IPS-15b (cell line): ENCODE measurements around the gene CCP110.

Experiments
- H3K27me3 ChIP-seq: one replicate; pipeline ENCODE4 v1.6.1; 2013; ENCODE audit warnings: low read length; ENCODE audit not compliant: control insufficient read depth, insufficient read depth
- H3K36me3 ChIP-seq: one replicate; pipeline ENCODE4 v1.6.1; 2013; ENCODE audit warnings: low read length; ENCODE audit not compliant: control insufficient read depth, insufficient read depth
- H3K4me1 ChIP-seq: one replicate; pipeline ENCODE4 v1.6.1; 2013; ENCODE audit warnings: mild to moderate bottlenecking, low read length; ENCODE audit not compliant: control insufficient read depth, insufficient read depth
- H3K4me3 ChIP-seq: one replicate; pipeline ENCODE4 v1.5.1; 2013; ENCODE audit warnings: low read depth, low read length
- H3K9ac ChIP-seq: one replicate; pipeline ENCODE4 v1.6.1; 2013; ENCODE audit warnings: low read depth, mild to moderate bottlenecking, low read length
- H3K9me3 ChIP-seq: one replicate; pipeline ENCODE4 v1.6.1; 2013; ENCODE audit warnings: mild to moderate bottlenecking, low read length; ENCODE audit not compliant: control insufficient read depth, insufficient read depth

CCP110 gene

GRCh38 chr16:19559242-19559910 is 35.6 kb downstream of the CCP110 start:
- no peak overlapping the region for H3K4me3 ChIP-seq
- H3K36me3 ChIP-seq = no peaks in the 10 kb centered on the region
- H3K4me1 ChIP-seq = no peaks in the 10 kb centered on the region
- H3K9me3 ChIP-seq = no peaks in the 10 kb centered on the region
- H3K9ac ChIP-seq = no peak overlapping the region
- H3K27me3 ChIP-seq = no peaks in the 10 kb centered on the region

- no peak overlapping the region for H3K4me3 ChIP-seq
- no peaks in the 10 kb centered on the region for H3K9me3 ChIP-seq
- no peaks in the 10 kb centered on the region for H3K27me3 ChIP-seq
- H3K4me1 ChIP-seq = no peaks in the 10 kb centered on the region
- no peak overlapping the region for H3K9ac ChIP-seq
- peaks cover 5% of the 10 kb centered on the region for H3K36me3 ChIP-seq
Observed at GRCh38 chr16:19560078-19560477, 36.3 kb downstream of the CCP110 start.

- Histone ChIP-seq H3K9me3 (no peaks in the 10 kb centered on the region), H3K4me3 (no peak overlapping the region), H3K27me3 (no peaks in the 10 kb centered on the region), H3K36me3 (peaks cover 10% of the 10 kb centered on the region), H3K4me1 (no peaks in the 10 kb centered on the region), H3K9ac (no peak overlapping the region)
Observed at GRCh38 chr16:19563377-19563776, 39.6 kb downstream of the CCP110 start.

GRCh38 chr16:19566362-19566761 is 42.6 kb downstream of the CCP110 start:
- Histone ChIP-seq H3K4me3 (no peak overlapping the region), H3K9ac (no peak overlapping the region), H3K27me3 (no peaks in the 10 kb centered on the region), H3K4me1 (no peaks in the 10 kb centered on the region), H3K36me3 (peaks cover 15% of the 10 kb centered on the region), H3K9me3 (no peaks in the 10 kb centered on the region)

- H3K9me3 ChIP-seq = no peaks in the 10 kb centered on the region
- no peak overlapping the region for H3K9ac ChIP-seq
- H3K36me3 ChIP-seq = peaks cover 17% of the 10 kb centered on the region
- H3K27me3 ChIP-seq = no peaks in the 10 kb centered on the region
- H3K4me1 ChIP-seq = no peaks in the 10 kb centered on the region
- H3K4me3 ChIP-seq = no peak overlapping the region
Observed at GRCh38 chr16:19567560-19567959, 43.8 kb downstream of the CCP110 start.

GRCh38 chr16:19573997-19574396 is 50.3 kb downstream of the CCP110 start:
- Histone ChIP-seq H3K36me3 (peaks cover 20% of the 10 kb centered on the region), H3K4me3 (no peak overlapping the region), H3K27me3 (no peaks in the 10 kb centered on the region)

GRCh38 chr16:19574615-19575014 is 50.9 kb downstream of the CCP110 start:
- Histone ChIP-seq H3K4me3 (no peak overlapping the region), H3K9ac (no peak overlapping the region), H3K36me3 (peaks cover 18% of the 10 kb centered on the region), H3K27me3 (no peaks in the 10 kb centered on the region), H3K4me1 (no peaks in the 10 kb centered on the region), H3K9me3 (no peaks in the 10 kb centered on the region)

More at GRCh38 chr16:19573997-19574396, 50.3 kb downstream of the CCP110 start:
- H3K9me3 ChIP-seq = no peaks in the 10 kb centered on the region
- H3K4me1 ChIP-seq = no peaks in the 10 kb centered on the region
- no peak overlapping the region for H3K9ac ChIP-seq

GRCh38 chr16:19578378-19578971 is 54.7 kb downstream of the CCP110 start:
- peaks cover 27% of the 10 kb centered on the region for H3K36me3 ChIP-seq
- no peak overlapping the region for H3K9ac ChIP-seq
- no peaks in the 10 kb centered on the region for H3K9me3 ChIP-seq

GRCh38 chr16:19582050-19582831 is 58.5 kb downstream of the CCP110 start:
- Histone ChIP-seq H3K27me3 (no peaks in the 10 kb centered on the region), H3K9me3 (no peaks in the 10 kb centered on the region), H3K4me3 (no peak overlapping the region), H3K36me3 (peaks cover 21% of the 10 kb centered on the region), H3K9ac (no peak overlapping the region), H3K4me1 (no peaks in the 10 kb centered on the region)

More at GRCh38 chr16:19578378-19578971, 54.7 kb downstream of the CCP110 start:
- H3K4me3 ChIP-seq = no peak overlapping the region
- H3K4me1 ChIP-seq = no peaks in the 10 kb centered on the region
- no peaks in the 10 kb centered on the region for H3K27me3 ChIP-seq

- no peak overlapping the region for H3K9ac ChIP-seq
- H3K36me3 ChIP-seq = peaks cover 16% of the 10 kb centered on the region
Observed at GRCh38 chr16:19583665-19584300, 60.0 kb downstream of the CCP110 start.

GRCh38 chr16:19588661-19589060 is 64.9 kb downstream of the CCP110 start:
- Histone ChIP-seq H3K4me3 (no peak overlapping the region), H3K27me3 (no peaks in the 10 kb centered on the region), H3K9me3 (no peaks in the 10 kb centered on the region), H3K36me3 (peaks cover 10% of the 10 kb centered on the region), H3K9ac (no peak overlapping the region), H3K4me1 (no peaks in the 10 kb centered on the region)

More at GRCh38 chr16:19583665-19584300, 60.0 kb downstream of the CCP110 start:
- Histone ChIP-seq H3K9me3 (no peaks in the 10 kb centered on the region), H3K27me3 (no peaks in the 10 kb centered on the region), H3K4me1 (no peaks in the 10 kb centered on the region), H3K4me3 (no peak overlapping the region)
